Naive B cell (primary cell): ENCODE results near the gene U2AF1. TPM values are rescaled to one million over a fixed set of nuclear protein-coding genes. Genes with fewer than 3 reads are reported as not detected.
"Not testable (repeated sequence)": the region's sequence is repeated elsewhere in the genome, so short reads cannot be mapped to it uniquely, and the experiment has no call there.

Source experiments
- ATAC-seq, 2 donors: fragments of 150-1000 bp; cut with Tn5 transposase; 2 replicates each; pipeline ENCODE4 v1.10.0; 2021; ENCODE audit warnings: low read depth in 2 of 2, mild to moderate bottlenecking in 2 of 2, moderate library complexity in 2 of 2
- DNase-seq: peaks from one replicate; pipeline ENCODE4 v3.0.0; 2022
- H3K27ac Mint-ChIP-seq, 6 donors: one replicate each; pipeline ENCODE4 v1.8.0; 2020 to 2022; ENCODE audit warnings: mild to moderate bottlenecking in 6 of 6, mixed read lengths in 6 of 6, moderate library complexity in 5 of 6, inconsistent platforms in 2 of 6
- H3K27me3 Mint-ChIP-seq, 3 donors: one replicate each; pipeline ENCODE4 v1.8.0; 2021 to 2022; ENCODE audit warnings: mixed read lengths in 3 of 3, mild to moderate bottlenecking in 1 of 3
- H3K36me3 Mint-ChIP-seq, 2 donors: one replicate each; pipeline ENCODE4 v1.8.0; 2020 to 2022; ENCODE audit warnings: mixed read lengths in 2 of 2, inconsistent platforms in 1 of 2, mild to moderate bottlenecking in 1 of 2
- H3K4me1 Mint-ChIP-seq, 3 donors: one replicate each; pipeline ENCODE4 v1.8.0; 2020 to 2022; ENCODE audit warnings: mixed read lengths in 3 of 3, inconsistent platforms in 1 of 3, mild to moderate bottlenecking in 1 of 3, moderate library complexity in 1 of 3
- H3K4me3 Mint-ChIP-seq, 8 donors: one replicate each; pipeline ENCODE4 v1.8.0; 2020 to 2022; ENCODE audit warnings: mild to moderate bottlenecking in 8 of 8, mixed read lengths in 8 of 8, moderate library complexity in 8 of 8, inconsistent platforms in 2 of 8
- H3K9me3 Mint-ChIP-seq, 7 donors: one replicate each; pipeline ENCODE4 v1.8.0; 2020 to 2022; ENCODE audit warnings: mixed read lengths in 7 of 7, mild to moderate bottlenecking in 5 of 7, inconsistent platforms in 2 of 7, moderate library complexity in 1 of 7
- polyA plus RNA-seq, 6 donors: library from polyadenylated mRNA; unstranded; fragments of 300-500 nt; fragmentation: Illumina TruSeq; gene quantifications; one replicate each; pipeline ENCODE4 v1.2.3, GENCODE V29; 2021; ENCODE audit warnings: low read depth in 6 of 6

U2AF1 gene
- polyA plus RNA-seq, 6 donors from 2014 or later: 49.8 to 87.0 (median 75.0) TPM

DNA sequence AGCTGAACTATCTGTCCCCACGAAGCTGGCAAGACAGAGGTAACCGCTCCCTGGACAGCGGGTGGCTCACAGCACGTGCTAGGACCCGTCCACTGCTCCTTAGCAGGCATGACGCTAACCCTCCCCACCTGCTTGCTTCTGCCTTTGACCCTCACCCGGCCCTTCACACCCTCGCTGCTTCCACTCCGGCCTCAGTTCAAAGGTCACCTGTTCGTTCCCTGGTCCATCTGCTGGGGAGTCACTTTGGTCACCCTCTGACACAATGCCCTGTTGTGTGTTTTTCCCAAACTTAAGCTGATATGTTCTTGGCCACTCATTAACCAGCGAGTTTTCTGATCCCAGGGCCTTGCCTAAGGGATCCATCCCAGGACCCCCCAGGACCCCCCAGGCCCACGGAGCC, 39.3 kb downstream of the U2AF1 start:
- not testable (repeated sequence) for ATAC-seq, DNase-seq, H3K27ac Mint-ChIP-seq, H3K27me3 Mint-ChIP-seq, H3K36me3 Mint-ChIP-seq, H3K4me3 Mint-ChIP-seq, H3K4me1 Mint-ChIP-seq, H3K9me3 Mint-ChIP-seq

DNA sequence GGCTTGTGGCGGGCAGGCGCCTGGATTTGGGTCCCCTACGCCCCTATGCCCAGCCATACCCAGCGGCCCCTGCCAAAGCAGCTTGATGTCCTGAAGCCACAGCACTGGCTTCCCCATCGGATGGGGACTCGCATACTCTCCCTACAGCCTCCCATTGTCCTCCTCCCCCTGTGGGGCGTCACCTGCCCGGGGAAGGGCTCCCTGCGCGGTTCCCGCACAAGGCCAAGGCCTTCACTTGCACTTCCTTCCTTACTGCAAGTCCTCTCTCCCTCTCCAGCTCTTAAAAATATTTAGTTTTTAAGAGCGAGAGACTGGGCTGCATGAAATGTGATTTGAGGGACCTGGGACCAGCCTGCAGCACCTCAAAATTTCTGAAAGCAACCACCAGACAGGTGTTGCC, 40.7 kb downstream of the U2AF1 start:
- DNase-seq, H3K36me3 Mint-ChIP-seq: not testable (repeated sequence)

DNA sequence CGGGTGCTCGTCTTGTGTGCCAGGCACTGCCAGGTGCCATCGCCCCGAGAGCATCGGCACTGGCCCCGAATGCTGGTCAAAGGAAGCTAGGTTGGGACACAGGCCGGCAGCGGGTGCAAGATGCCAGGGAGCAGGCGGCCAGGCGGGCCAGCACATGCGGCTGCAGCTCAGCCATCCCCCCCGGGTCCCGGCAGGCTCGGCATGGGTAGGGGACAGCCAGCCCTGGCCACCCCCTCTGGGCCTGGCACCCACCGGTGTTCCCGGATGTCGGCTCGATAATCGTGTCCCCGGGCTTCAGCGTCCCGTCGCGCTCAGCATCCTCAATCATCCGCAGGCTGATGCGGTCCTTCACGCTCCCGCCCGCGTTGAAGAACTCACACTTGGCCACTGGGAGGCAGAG, 41.4 kb downstream of the U2AF1 start:
- H3K36me3 Mint-ChIP-seq, ATAC-seq, H3K4me1 Mint-ChIP-seq, H3K9me3 Mint-ChIP-seq, DNase-seq, H3K27ac Mint-ChIP-seq, H3K27me3 Mint-ChIP-seq, H3K4me3 Mint-ChIP-seq: not testable (repeated sequence)

More for the DNA sequence above, 40.7 kb downstream of the U2AF1 start:
- H3K27ac Mint-ChIP-seq, H3K27me3 Mint-ChIP-seq, H3K4me1 Mint-ChIP-seq, H3K4me3 Mint-ChIP-seq, H3K9me3 Mint-ChIP-seq, ATAC-seq: not testable (repeated sequence)

DNA sequence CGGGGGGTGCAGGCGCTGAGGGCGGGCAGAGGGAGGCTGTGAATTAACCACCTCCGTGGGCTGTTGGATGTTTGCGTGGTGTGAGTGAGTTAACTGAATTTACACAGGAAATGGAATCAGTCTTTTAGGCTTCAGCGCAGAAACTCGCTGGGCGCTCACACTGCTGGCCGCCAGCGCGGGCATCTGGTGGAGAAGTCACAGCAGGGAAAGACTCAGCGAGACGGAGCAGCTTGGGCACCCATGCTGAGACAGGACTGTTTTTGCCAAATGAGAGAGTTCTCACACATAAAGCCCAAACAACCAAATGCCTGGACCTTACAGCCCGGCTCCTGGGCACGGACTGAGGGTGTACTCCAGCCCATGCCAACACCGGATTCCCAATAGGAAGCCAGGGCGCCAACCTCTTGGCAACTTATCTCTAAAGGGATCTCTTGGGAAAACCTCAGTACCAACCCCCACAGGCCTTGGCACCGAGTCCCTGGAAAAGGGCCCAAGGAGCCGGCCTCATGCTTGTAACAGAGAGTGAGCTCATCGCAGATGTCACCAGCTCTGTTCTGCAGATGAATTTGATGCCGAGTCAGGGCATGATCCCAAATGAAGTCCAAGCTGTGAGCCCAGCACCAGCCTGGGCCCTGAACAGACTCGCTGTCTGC, 43.0 kb downstream of the U2AF1 start:
- not testable (repeated sequence) for H3K27me3 Mint-ChIP-seq, H3K27ac Mint-ChIP-seq, H3K36me3 Mint-ChIP-seq, H3K4me3 Mint-ChIP-seq, H3K9me3 Mint-ChIP-seq, ATAC-seq, H3K4me1 Mint-ChIP-seq, DNase-seq

DNA sequence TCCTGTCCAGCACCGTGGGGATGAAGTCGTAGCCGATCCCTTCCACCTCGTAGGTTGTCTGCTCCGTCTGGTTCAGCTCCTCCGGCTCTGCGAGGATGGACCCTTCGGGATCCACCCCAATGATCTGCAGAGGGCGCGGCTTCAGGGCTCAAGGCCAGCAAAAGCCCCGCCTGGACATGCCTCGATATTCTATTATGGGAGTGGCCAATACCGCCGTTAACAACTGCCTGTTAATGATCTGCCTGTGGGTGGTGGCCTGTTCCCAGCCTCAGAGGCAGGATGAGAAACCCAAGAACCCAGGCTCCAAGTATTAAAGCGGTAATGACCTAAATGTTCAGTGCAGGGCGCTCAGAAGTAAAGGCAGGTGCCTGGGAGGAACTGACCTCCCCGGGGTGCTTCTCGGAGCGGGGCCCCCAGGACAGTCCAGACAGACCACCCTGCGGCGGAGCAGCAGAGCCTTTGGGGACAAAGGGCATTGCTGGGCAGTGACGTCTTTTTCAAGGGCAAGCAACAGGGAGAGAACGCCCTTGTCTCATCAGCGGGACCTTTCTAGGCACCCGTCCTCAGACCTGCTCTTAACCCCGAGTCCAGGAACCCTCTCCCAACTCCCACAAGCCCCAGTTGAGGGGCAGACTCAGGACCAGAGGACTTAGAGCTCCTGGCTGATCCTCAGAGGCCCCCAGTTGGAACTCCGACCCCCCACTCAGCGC, 44.3 kb downstream of the U2AF1 start:
- H3K27me3 Mint-ChIP-seq, DNase-seq, H3K27ac Mint-ChIP-seq, H3K4me3 Mint-ChIP-seq, H3K36me3 Mint-ChIP-seq, H3K4me1 Mint-ChIP-seq, ATAC-seq, H3K9me3 Mint-ChIP-seq: not testable (repeated sequence)

DNA sequence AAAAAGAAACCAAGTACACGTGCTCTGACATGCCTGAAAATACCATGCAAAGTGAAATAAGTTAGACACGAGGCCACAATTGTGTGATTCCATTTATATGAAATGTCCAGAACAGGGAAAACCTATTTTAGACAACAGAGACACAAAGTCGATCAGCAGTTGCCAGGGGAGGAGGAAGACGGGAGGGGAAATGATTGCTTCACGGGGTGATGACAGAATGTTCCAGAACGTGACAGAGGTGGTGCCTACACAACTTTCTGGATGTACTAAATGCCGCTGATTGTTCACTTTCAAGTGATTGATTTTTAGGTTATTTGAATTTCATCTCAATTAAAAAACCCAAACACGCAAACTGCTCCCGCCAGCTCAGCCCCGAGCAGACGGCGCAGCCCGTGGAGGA, 54.3 kb downstream of the U2AF1 start:
- not testable (repeated sequence) for H3K36me3 Mint-ChIP-seq, H3K27ac Mint-ChIP-seq, H3K4me3 Mint-ChIP-seq, H3K27me3 Mint-ChIP-seq, H3K9me3 Mint-ChIP-seq, ATAC-seq, H3K4me1 Mint-ChIP-seq, DNase-seq

DNA sequence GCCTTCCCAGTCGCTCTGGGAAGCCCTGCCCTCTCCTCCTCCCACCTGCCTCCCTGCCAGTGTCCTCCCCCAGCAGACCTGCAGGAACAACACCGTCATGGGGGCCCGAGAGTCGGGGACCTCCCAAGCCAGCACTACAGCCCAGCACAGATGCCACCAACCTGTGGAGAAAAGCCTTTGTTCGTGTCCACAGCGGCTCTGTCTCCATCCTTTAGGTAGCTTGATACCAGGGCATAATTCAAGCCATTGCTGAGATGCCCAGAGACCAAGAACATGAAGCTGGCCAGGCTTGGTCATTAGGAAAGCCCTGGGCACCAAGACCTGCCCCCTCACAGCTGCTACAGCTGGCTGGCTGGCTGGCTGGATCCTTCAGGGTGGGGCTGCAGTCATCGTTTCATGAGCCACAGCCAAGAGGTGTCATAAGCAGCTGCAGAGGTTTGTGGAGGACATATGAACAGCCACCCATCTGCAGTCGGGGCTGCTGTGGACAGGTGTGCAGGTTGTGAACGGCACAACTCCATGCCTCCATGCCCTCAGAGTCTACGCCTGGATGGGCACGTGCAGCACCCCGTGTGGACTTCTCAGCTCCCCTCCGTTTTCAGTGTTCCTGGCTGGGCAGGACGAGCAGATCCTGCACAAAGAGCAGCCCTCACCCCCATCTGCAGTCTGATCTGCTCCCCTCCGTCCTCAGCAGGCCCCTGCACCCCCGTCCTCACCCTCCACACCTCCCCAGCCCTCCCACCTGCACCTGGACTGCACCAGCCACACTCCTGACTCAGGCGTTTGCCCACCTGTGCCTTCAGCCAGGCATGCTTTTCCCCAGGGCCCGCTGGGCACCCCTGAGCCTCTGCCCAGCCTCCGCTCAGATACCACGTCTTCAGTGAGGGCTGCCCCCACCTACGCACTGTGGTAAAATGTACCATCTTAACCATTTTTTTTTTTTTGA, 61.2 kb downstream of the U2AF1 start:
- H3K9me3 Mint-ChIP-seq, H3K36me3 Mint-ChIP-seq, DNase-seq, H3K27me3 Mint-ChIP-seq: not testable (repeated sequence)
- ATAC-seq: peak; percentile 60 to 73
- Mint-ChIP-seq H3K4me3 (peak overlapping the region in 3 of 8 donors; percentile 22 to 80 (median 80)), H3K27ac (peak overlapping the region in 1 of 6 donors; percentile 54), H3K4me1 (peaks cover 3 to 18% (median 6%) of the 10 kb centered on the region in 3 donors)

DNA sequence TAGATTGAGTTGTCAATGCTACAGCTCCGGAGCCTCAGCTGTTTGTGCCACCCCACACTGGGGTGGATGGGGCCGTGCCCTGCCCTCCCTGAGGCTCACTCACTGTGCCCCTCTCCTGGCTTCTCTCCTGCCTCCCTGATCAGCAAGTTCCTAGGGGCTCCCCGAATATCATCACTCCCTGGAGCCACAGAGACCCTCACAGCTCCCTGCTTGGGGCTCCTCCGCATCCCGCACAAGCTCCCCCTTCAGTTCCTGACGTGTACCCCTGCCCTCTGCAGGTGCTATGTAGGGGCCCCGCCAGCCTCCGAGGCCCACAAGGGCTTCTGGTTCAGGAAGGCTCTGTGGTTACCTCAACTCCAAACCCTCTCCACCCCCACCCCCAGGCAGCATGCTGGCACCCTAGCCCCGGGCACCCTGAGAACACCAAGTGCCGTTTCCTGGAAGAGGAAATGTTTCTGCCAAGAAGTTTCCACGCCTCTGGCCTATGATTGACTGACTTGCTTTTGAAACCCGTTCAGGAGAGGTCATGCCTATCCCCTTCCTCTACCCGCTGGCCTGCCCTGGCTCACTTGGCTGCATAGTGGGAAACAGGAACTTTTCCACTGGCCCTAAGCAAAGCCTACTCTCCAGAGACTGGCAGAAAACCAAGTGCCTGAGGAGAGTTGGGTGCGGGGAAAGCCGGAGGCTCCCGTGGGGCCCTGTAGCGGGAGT, 62.0 kb downstream of the U2AF1 start:
- H3K27ac Mint-ChIP-seq: peak overlapping the region in 2 of 6 donors; percentile 69 to 83
- H3K4me1 Mint-ChIP-seq: peaks cover 3 to 18% (median 6%) of the 10 kb centered on the region in 3 donors
- not testable (repeated sequence) for DNase-seq, H3K36me3 Mint-ChIP-seq, H3K9me3 Mint-ChIP-seq, H3K27me3 Mint-ChIP-seq
- ATAC-seq: peak; percentile 19 to 36
- H3K4me3 Mint-ChIP-seq: peak overlapping the region in 2 of 8 donors; percentile 51 to 77

DNA sequence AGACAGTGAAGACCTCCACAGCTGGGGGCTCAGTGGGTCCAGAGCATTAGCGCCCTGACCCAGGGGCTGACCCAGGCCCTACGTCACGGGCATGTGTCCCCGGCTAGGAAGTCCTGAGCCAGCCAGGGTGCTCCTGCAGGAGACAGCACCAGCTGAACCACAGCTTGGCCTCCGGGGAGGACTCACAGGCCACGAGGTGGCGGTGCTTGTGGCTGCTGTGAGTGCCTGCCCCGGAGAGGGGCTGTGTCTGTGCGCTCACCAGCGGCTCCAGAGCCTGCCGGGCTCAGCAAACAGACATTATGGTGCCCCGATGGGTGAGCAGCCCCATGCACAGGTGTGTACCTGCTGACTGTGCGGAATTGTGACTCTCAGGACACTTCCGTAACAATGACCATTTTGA, 62.8 kb downstream of the U2AF1 start:
- not testable (repeated sequence) for ATAC-seq, H3K36me3 Mint-ChIP-seq, H3K9me3 Mint-ChIP-seq, DNase-seq, H3K27ac Mint-ChIP-seq, H3K4me3 Mint-ChIP-seq, H3K27me3 Mint-ChIP-seq
- H3K4me1 Mint-ChIP-seq: peaks cover 3 to 18% (median 6%) of the 10 kb centered on the region in 3 donors

DNA sequence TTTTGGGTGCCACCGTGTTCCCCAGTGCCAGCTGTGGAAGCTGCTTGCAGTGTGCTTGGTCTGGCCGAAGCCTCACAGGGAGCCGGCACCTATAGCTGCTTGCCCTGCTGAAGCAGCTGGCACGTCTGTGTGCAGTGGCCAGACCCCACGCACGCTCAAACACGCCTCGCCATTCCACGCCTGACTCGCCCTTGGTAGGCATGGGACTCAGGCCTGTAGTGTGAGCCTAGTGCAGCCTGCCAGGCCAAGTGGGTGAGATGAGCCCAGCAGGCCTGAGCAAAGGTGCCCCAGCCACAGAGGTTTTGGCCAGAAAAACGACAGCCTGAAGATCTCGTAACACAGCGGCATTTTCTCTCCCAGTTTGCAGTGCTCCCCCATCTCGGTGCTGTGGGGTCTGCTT, 64.1 kb downstream of the U2AF1 start:
- H3K36me3 Mint-ChIP-seq, DNase-seq, H3K27ac Mint-ChIP-seq, H3K27me3 Mint-ChIP-seq, H3K9me3 Mint-ChIP-seq, ATAC-seq: not testable (repeated sequence)
- H3K4me1 Mint-ChIP-seq: peaks cover 3 to 18% (median 6%) of the 10 kb centered on the region in 3 donors
- peak overlapping the region in 2 of 8 donors; percentile 12 to 47 for H3K4me3 Mint-ChIP-seq
